Measurements from ENCODE around the gene ACAP3.

Gene ACAP3

GRCh38 chr1:1298861-1299685 lies 8.7 kb downstream of the ACAP3 start:
- no peak for DNase-seq

- no peak for DNase-seq
Measured at GRCh38 chr1:1297802-1298424, 9.8 kb downstream of the ACAP3 start.

GRCh38 chr1:1296070-1297061 lies 11.4 kb downstream of the ACAP3 start:
- no peak for DNase-seq

GRCh38 chr1:1295154-1295923 lies 12.4 kb downstream of the ACAP3 start:
- no peak for DNase-seq

- no peak for DNase-seq
Measured at GRCh38 chr1:1294250-1294890, 13.4 kb downstream of the ACAP3 start.

- no peak for DNase-seq
Measured at GRCh38 chr1:1293263-1294249, 14.2 kb downstream of the ACAP3 start.

GRCh38 chr1:1292851-1293250 lies 14.9 kb downstream of the ACAP3 start:
- DNase-seq = no peak

- DNase-seq = no peak
Measured at GRCh38 chr1:1292442-1292779, 15.3 kb downstream of the ACAP3 start.

- peak; percentile 29 for DNase-seq
Measured at GRCh38 chr1:1291548-1292441, 15.9 kb downstream of the ACAP3 start.

- no peak for DNase-seq
Measured at GRCh38 chr1:1291023-1291528, 16.7 kb downstream of the ACAP3 start.

- peak; percentile 75 for DNase-seq
Measured at GRCh38 chr1:1290238-1290731, 17.4 kb downstream of the ACAP3 start.

GRCh38 chr1:1287288-1288110 lies 20.2 kb downstream of the ACAP3 start:
- no peak for DNase-seq

GRCh38 chr1:1286313-1287261 lies 21.1 kb downstream of the ACAP3 start:
- no peak for DNase-seq

GRCh38 chr1:1285611-1286311 lies 22.0 kb downstream of the ACAP3 start:
- no peak for DNase-seq

- DNase-seq = no peak
Measured at GRCh38 chr1:1285102-1285571, 22.6 kb downstream of the ACAP3 start.
